HG03175 (cell line): ENCODE results near the gene SND1.

Experiments used
- ATAC-seq: cut with Tn5 transposase; IDR thresholded peaks from one replicate; pipeline ENCODE4 v1.9.1; 2021; ENCODE audit warnings: mild to moderate bottlenecking, moderate library complexity; ENCODE audit not compliant: unreplicated experiment

SND1 gene

GRCh38 chr7:127858915-127859189, 206.9 kb downstream of the SND1 start:
- ATAC-seq, result no peak

- ATAC-seq, result no peak
These were observed 207.3 kb downstream of the SND1 start for GRCh38 chr7:127859330-127859729.

- ATAC-seq, result no peak
These were observed 210.5 kb downstream of the SND1 start for GRCh38 chr7:127862525-127862924.

GRCh38 chr7:127863082-127863481, 211.1 kb downstream of the SND1 start:
- no peak for ATAC-seq

- ATAC-seq, result no peak
These were observed 213.5 kb downstream of the SND1 start for GRCh38 chr7:127865466-127865865.

GRCh38 chr7:127870231-127870907, 218.4 kb downstream of the SND1 start:
- ATAC-seq, result peak; percentile 79

- no peak for ATAC-seq
These were observed 219.2 kb downstream of the SND1 start for GRCh38 chr7:127871226-127871625.

GRCh38 chr7:127872122-127872521, 220.1 kb downstream of the SND1 start:
- ATAC-seq, result peak; percentile 52

- no peak for ATAC-seq
These were observed 221.2 kb downstream of the SND1 start for GRCh38 chr7:127873151-127873550.

- no peak for ATAC-seq
These were observed 222.0 kb downstream of the SND1 start for GRCh38 chr7:127873715-127874636.

GRCh38 chr7:127874951-127875608, 223.1 kb downstream of the SND1 start:
- ATAC-seq, result no peak

- ATAC-seq, result no peak
These were observed 224.4 kb downstream of the SND1 start for GRCh38 chr7:127876393-127876792.

GRCh38 chr7:127877951-127878350, 226.0 kb downstream of the SND1 start:
- ATAC-seq, result no peak

- ATAC-seq, result no peak
These were observed 226.8 kb downstream of the SND1 start for GRCh38 chr7:127878791-127879190.

GRCh38 chr7:127879436-127879835, 227.4 kb downstream of the SND1 start:
- ATAC-seq, result no peak

- ATAC-seq, result no peak
These were observed 227.9 kb downstream of the SND1 start for GRCh38 chr7:127879942-127880341.

GRCh38 chr7:127880454-127880853, 228.5 kb downstream of the SND1 start:
- ATAC-seq, result no peak

- ATAC-seq, result no peak
These were observed 229.6 kb downstream of the SND1 start for GRCh38 chr7:127881564-127881963.

- ATAC-seq, result no peak
These were observed 230.4 kb downstream of the SND1 start for GRCh38 chr7:127882313-127882920.

GRCh38 chr7:127884066-127884559, 232.1 kb downstream of the SND1 start:
- no peak for ATAC-seq

GRCh38 chr7:127885222-127885772, 233.3 kb downstream of the SND1 start:
- ATAC-seq, result no peak
